ENCODE measurements around the gene MICB.
"Not testable (repeated sequence)": the region's sequence is repeated elsewhere in the genome, so short reads cannot be mapped to it uniquely, and the experiment has no call there.

Gene MICB

GRCh38 chr6:31474871-31475286 lies 23.1 kb upstream of the MICB start:
- no peak for DNase-seq (ENCODE audit: low spot score)

GRCh38 chr6:31476515-31477139 lies 21.3 kb upstream of the MICB start:
- DNase-seq (ENCODE audit: low spot score), result no peak

DNA sequence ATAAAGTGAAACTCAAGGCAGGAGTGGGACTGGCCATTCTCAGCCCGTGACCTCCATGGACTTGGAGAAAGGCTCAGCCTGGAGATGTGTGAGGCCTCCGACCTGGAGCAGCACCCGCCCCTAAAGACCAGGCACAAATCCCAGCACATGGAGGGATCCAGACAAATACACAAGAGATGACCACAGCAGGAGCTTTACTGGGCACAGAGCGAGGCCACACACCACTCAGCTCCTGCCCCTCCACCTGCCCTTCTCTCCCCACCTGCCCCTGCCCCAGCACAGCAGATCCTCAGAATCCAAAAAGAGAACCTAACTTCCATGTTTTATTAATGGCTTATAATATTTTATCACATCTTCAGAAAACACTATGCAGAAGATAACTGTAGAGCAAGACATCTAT lies 20.4 kb upstream of the MICB start:
- no peak for DNase-seq (ENCODE audit: low spot score)

DNA sequence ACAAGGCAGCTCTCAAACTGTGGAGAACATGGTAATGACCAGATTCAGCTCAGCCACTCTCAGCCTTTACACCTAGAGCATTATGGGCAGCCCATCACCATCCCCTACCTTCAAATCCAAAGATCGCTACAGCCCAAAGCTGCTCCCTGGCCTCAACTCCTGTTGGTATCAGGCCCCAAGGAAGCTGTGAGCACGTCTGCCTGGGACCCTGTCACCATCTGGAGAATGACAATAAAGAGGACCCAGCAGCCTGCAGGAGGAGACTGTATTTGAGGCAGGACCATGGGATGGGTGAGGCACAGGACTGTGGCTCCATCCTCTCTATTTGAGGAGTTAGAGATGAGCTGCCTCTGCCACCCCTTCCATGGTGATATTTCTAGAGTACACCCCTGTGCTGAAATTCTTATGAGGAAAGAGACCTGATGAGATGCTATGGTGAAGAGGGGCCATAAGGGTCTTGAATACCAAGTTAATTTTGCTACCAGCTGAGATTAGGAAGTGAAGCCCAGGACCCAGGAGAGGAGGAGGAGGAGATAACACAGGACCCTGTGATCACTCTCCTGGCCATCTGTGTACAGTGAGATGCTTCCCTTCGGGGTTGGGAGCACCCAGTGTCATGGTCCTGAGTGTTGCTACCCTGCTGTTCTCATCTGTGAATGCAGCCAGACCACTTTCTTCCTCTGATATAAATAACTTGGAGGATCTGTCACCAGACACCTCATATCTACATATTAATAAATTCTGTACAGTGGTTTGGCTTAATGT lies 19.6 kb upstream of the MICB start:
- DNase-seq (ENCODE audit: low spot score), result no peak

- DNase-seq (ENCODE audit: low spot score), result no peak
Measured at GRCh38 chr6:31479151-31479932, 18.6 kb upstream of the MICB start.

GRCh38 chr6:31479933-31480535 lies 17.9 kb upstream of the MICB start:
- DNase-seq (ENCODE audit: low spot score), result no peak

DNA sequence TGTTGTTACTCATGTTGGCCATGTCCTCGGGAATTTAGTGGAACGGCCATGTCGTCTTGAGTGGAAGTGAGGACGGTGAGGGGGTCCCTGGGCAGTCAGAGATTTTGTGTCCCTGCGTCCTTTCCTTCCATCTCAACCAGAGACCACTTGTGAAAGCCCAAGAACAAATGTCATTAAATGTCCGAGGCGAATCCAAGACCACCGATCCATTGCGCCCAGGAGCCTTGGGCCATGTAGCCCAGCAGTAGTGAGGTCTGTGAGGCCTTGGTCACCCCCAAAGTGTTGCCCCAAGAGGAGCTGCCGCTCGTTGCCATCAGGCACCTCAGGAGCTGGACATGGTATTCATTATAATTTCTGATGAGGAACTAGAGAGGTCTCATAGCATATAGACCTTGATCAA lies 17.4 kb upstream of the MICB start:
- DNase-seq (ENCODE audit: low spot score), result no peak

GRCh38 chr6:31483392-31483791 lies 14.6 kb upstream of the MICB start:
- DNase-seq (ENCODE audit: low spot score), result no peak

DNA sequence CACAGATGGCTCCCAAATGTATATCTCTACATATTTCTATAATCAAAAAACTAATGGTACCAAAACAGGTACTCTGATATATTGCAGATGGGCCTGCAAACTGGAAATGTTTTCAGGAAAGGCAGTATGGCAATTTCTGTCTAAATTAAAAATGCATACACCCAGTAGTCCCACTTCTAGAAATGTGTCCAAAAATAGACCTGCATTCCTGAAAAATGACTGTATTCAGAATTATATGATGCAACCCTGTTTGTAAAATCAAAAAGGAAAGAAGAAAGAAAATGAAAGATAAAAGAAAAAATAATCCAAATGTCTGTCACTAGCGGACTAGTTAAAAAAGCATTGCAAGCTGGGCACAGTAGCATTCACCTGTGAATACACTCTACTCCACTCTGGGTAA lies 12.9 kb upstream of the MICB start:
- DNase-seq (ENCODE audit: low spot score), result no peak

- not testable (repeated sequence) for DNase-seq (ENCODE audit: low spot score)
Measured at GRCh38 chr6:31486065-31486837, 11.7 kb upstream of the MICB start.

GRCh38 chr6:31487674-31488073 lies 10.3 kb upstream of the MICB start:
- not testable (repeated sequence) for DNase-seq (ENCODE audit: low spot score)

GRCh38 chr6:31489086-31489485 lies 8.9 kb upstream of the MICB start:
- DNase-seq (ENCODE audit: low spot score), result no peak

DNA sequence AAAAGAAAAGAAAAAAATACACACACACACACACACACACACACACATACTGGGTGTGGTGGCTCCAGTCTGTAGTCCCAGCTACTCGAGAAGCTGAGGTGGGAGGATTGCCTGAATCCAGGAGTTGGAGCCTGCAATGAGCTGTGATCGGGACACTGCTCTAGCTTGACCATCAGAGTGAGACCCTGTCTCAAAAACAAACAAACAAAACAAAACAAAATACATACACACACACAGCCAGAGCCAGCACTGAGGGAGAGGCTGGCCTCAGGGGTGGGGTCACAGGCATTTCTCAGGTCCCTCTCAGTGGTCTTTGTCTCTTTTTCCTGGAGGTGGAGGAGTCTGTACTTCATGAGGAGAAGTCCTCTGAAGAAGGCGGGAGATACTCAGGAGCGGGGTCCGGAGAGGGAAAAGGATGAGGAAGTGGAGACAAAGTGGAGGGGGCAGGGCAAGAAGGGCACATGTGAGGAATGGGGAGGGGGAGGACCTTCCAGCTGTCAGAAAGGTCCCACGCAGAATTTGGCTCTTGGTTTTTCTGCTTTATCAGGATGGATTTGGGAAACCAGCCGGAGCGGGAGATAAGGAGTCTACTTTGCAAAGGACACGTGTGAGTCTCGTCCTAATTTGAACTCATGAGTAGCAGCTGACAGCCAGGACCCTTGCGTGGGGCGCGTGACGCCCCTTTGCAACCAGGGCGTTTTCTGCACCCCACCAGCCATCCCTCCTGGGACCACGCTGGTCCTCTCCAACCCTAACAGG lies 7.7 kb upstream of the MICB start:
- DNase-seq (ENCODE audit: low spot score), result no peak

GRCh38 chr6:31493550-31493874 lies 4.4 kb upstream of the MICB start:
- DNase-seq (ENCODE audit: low spot score), result not testable (repeated sequence)

DNA sequence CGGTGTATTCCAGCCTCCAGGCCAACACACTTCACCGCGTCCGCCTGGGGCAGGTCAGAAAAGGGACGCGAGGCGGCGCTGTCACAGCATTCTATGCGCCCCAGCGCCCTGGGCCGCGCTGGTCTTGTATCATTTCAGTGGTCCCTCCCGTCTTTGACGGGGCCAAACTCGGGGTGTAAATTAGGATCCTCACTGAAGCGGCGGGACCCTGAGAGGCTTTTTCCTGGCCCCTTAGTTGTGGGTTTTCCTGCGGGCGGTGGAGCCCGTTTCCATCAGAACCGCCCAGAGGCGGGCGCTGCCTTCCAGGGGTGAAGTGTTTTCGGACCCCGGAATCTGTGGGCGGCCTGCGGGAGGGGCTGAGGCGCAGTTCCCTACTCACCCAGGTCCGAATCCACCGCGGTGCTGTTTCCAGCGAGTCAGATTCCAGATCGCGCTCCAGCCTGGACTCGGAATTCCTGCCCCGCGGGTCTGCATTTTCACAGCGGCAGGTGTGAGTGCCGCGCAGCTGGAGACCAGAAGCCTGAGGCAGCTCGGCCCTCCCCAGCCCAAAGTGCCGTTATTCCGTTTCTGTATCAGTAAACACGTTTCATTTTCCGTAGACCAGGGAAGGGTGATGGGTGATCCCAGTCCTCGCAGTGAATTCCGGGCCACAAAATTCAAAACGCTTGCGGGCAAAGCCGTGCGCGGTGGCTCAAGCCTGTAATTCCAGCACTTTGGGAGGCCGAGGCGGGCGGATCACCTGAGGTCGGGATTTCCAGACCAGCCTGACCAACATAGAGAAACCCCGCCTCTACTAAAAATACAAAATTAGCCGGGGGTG lies 3.9 kb upstream of the MICB start:
- DNase-seq (ENCODE audit: low spot score), result peak; percentile 45

- no peak for DNase-seq (ENCODE audit: low spot score)
Measured at GRCh38 chr6:31495580-31495979, 2.4 kb upstream of the MICB start.

DNA sequence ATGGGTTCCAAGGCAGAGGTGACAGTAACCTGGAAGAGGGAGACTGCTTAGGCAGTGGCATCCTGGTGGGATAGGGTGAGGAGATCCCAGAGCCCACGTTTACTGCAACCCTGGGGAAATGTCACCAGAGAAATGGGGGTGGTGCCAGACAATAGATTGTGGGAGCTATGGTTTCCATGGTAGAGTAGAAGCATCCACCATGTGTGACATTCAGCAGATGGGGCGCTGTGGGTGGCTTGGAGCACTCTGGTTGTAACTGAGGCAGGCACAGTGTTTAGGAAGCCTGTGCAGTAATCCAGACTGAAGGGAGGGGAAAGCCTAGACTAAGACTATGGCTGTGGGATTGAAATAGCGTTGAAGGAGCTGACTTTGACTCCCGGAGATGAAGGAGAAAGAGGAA lies 1.1 kb upstream of the MICB start:
- DNase-seq (ENCODE audit: low spot score), result not testable (repeated sequence)

DNA sequence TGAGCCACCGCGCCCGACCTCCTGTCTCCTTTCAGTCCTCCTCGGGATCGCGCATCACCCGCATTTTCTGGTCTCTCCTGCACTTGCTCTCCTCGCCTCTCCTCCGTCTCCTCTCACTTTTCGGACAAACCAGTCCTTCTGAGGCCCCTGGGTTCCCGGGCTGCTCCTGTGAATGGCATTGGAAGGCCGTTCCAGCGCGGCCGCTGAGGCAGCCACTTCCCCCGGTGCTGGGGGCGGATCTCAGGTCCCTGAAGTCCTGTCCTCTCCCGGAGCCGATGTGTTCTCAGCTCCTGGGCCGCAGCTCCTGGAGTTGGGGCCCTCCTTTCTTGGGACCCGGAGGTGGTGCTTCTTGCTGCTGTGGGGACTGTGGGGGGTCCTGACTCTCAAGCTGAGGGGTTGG lies 803 bp downstream of the MICB start:
- DNase-seq (ENCODE audit: low spot score), result no peak

DNA sequence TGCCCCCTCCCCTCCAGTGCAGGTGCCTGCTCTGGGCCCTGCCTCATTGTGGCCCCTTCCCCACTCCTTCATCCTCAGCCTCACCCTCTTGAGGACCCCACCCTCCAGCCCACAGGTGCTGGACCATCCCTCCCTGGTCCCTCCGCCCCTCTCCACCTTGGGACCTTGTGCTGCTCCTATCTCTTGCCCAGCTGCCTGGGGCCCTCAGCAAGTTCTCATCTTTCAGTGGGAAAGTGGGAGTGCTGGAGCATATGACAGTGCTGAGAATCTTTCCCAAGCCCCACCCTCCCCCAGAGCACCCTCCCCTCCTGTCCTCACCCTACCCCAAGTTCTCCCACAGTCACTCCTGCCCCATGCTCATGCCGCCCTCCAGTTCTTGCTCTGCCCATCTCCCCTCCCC lies 1.7 kb downstream of the MICB start:
- DNase-seq (ENCODE audit: low spot score), result not testable (repeated sequence)

GRCh38 chr6:31502586-31502985 lies 4.6 kb downstream of the MICB start:
- no peak for DNase-seq (ENCODE audit: low spot score)
